Measurements from ENCODE around the gene HEXB. TPM values are rescaled to one million over a fixed set of nuclear protein-coding genes. Genes with fewer than 3 reads are reported as not detected.

The HEXB gene
- total RNA-seq (176 and 182 TPM in 2 replicates), polyA plus RNA-seq (126 and 128 TPM in 2 replicates), polyA minus RNA-seq (102 and 124 TPM in 2 replicates), Bru-seq, nascent RNA (percentile 62 among the genes with signal in this experiment), BruChase-seq, experiment 1, labeled RNA remaining after a 6-hour chase (percentile 72 among the genes with signal in this experiment), BruChase-seq, experiment 2, labeled RNA remaining after a 2-hour chase (percentile 61 among the genes with signal in this experiment)
- 119 and 132 TPM in 2 replicates for polyA plus RNA-seq (2011; cell fraction: cytosol; rRNA removed)
- polyA plus RNA-seq (2011; cell fraction: nucleus; rRNA removed): 64.9 and 99.7 TPM in 2 replicates
- polyA plus RNA-seq (2012): 155 and 240 TPM in 2 replicates
- polyA minus RNA-seq (2011; cell fraction: cytosol; rRNA and poly(A)+ RNA removed): 57.9 TPM
- polyA minus RNA-seq (2011; cell fraction: nucleus; rRNA and poly(A)+ RNA removed): 35.3 and 39.2 TPM in 2 replicates
- long read RNA-seq, transcript HEXB-201 (14 exons, 1,901 nt): major isoform, 486 of 539 reads
- long read RNA-seq, partial matches to known transcripts: 15 of 539 reads
- long read RNA-seq, other reads (novel, unspliced or antisense): 30 of 539 reads

DNA sequence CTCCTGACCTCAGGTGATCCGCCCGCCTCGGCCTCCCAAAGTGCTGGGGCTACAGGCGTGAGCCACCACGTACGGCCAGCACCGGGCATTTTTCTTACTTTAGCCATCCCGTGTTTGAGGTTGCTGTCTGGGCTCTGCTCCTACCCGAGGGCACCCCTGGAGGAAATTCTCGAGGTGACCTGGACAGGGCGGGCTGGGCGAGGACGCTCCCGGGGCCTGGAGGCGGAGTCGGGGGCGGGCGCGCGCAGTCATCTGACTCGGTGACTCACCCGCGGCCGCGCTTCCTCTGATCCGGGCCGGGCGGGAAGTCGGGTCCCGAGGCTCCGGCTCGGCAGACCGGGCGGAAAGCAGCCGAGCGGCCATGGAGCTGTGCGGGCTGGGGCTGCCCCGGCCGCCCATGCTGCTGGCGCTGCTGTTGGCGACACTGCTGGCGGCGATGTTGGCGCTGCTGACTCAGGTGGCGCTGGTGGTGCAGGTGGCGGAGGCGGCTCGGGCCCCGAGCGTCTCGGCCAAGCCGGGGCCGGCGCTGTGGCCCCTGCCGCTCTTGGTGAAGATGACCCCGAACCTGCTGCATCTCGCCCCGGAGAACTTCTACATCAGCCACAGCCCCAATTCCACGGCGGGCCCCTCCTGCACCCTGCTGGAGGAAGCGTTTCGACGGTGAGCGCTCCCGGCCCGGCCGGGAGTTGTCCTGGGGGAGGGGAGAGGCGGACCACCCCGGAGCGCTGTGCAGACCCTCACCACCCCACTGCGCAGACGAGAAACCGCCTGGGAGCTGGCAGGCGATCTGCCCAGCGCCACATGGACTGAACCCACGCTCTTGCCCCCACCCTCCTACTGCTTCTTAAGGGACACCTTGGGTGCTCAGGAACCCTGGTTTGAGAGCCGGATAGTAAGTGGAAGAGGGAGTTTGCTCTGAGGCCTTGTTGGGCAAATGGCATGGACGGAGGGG lies at the start of gene HEXB:
HEXB (plus strand) TSS at position 334 of the 952 bp plus-strand sequence; CDS start at position 362, 28 bp downstream.
- Histone ChIP-seq H3K27me3 (ENCODE audit: control insufficient read depth in 2 of 2, insufficient read depth in 2 of 2, low read length in 2 of 2) (no peaks in the 10 kb centered on the region), H3K9me1 (replicated peaks; ENCODE audit: control insufficient read depth, extremely low read depth, insufficient read depth, low read length) (no peaks in the 10 kb centered on the region), H3K79me2 (ENCODE audit: control insufficient read depth, insufficient read depth, low read length) (peaks cover 23% of the 10 kb centered on the region), H3K27ac (ENCODE audit: insufficient read depth, low read depth, low read length) (peak within 1 kb of the TSS; percentile 60), H3K4me1 (ENCODE audit: control insufficient read depth, extremely low read depth, insufficient read depth, low read length) (peaks cover 20% of the 10 kb centered on the region), H2AFZ (ENCODE audit: low read depth, low read length) (peak within 1 kb of the TSS; percentile 78), H3K9ac (replicated peaks; ENCODE audit: extremely low read depth, insufficient read depth, low read length) (peak within 1 kb of the TSS; percentile 69), H3K9me3 (replicated peaks; ENCODE audit: control insufficient read depth, insufficient read depth, low read length) (no peaks in the 10 kb centered on the region), H4K20me1 (replicated peaks; ENCODE audit: control insufficient read depth, extremely low read depth, insufficient read depth, low read length) (no peaks in the 10 kb centered on the region), H3K4me3 (replicated peaks in 1 of 3; ENCODE audit: insufficient read depth in 1 of 3, low read depth in 1 of 3, low read length in 3 of 3) (peak within 1 kb of the TSS; percentile 26 to 89 (median 64)), H3K4me2 (ENCODE audit: insufficient read depth, low read length) (peak within 1 kb of the TSS; percentile 63), H3K36me3 (ENCODE audit: control insufficient read depth in 2 of 2, extremely low read depth in 1 of 2, insufficient read depth in 2 of 2, low read length in 2 of 2) (peaks cover 0 to 2% of the 10 kb centered on the region in 2 experiments)
- intact Hi-C loops (cut with micrococcal nuclease) (no loop called here), dilution Hi-C loops (cut with MboI; ENCODE audit: extremely low pct_ligation_motif_present, low sequenced_read_pairs) (no loop called here)
- ChIA-PET POLR2A (interaction anchor here (1.1 kb wide), 1 partner anchor 45 kb away, joined by 3 read pairs; the partner anchor contains the start of gene ENC1), CTCF (interaction anchor here (1.1 to 1.2 kb wide), 2 partner anchors 9 to 777 kb away, joined by 3 to 7 read pairs; no protein-coding TSS in a partner anchor)
- TF ChIP-seq JUN (IDR thresholded peaks at IDR 0.05; ENCODE audit: borderline replicate concordance, insufficient read depth, insufficient read length, low read depth) (no peak), MYC (IDR thresholded peaks at IDR 0.05; ENCODE audit: low read depth, low read length) (no peak), EZH2 (IDR thresholded peaks at IDR 0.05; ENCODE audit: borderline replicate concordance, low read depth, low read length, severe bottlenecking) (no peak), POLR2A (IDR thresholded peaks at IDR 0.05; ENCODE audit: low read depth, low read length) (peak; percentile 97), GATA2 (IDR thresholded peaks at IDR 0.05; ENCODE audit: insufficient read depth, insufficient read length, low read depth, low read length) (no peak), FOS (IDR thresholded peaks at IDR 0.05; ENCODE audit: borderline replicate concordance, insufficient read depth, low read length) (peak; percentile 86), POLR2AphosphoS5 (IDR thresholded peaks at IDR 0.05; ENCODE audit: insufficient read depth, low read depth, low read length) (peak; percentile 96)
- TF ChIP-seq, protein P1, sequence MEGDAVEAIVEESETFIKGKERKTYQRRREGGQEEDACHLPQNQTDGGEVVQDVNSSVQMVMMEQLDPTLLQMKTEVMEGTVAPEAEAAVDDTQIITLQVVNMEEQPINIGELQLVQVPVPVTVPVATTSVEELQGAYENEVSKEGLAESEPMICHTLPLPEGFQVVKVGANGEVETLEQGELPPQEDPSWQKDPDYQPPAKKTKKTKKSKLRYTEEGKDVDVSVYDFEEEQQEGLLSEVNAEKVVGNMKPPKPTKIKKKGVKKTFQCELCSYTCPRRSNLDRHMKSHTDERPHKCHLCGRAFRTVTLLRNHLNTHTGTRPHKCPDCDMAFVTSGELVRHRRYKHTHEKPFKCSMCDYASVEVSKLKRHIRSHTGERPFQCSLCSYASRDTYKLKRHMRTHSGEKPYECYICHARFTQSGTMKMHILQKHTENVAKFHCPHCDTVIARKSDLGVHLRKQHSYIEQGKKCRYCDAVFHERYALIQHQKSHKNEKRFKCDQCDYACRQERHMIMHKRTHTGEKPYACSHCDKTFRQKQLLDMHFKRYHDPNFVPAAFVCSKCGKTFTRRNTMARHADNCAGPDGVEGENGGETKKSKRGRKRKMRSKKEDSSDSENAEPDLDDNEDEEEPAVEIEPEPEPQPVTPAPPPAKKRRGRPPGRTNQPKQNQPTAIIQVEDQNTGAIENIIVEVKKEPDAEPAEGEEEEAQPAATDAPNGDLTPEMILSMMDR (IDR thresholded peaks at IDR 0.05; ENCODE audit: extremely low read depth in 1 of 2, insufficient read depth in 1 of 2, low read depth in 1 of 2, low read length in 2 of 2): no peak
- TF ChIP-seq, protein P2, sequence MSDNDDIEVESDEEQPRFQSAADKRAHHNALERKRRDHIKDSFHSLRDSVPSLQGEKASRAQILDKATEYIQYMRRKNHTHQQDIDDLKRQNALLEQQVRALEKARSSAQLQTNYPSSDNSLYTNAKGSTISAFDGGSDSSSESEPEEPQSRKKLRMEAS (IDR thresholded peaks at IDR 0.05; ENCODE audit: insufficient read depth, insufficient read length): no peak
- FAIRE-seq (peak; percentile 85), DNase-seq (ENCODE audit: low read depth, low spot score) (peak; percentile 84)
- no TSS peak for BruUV-seq (replicated peaks)
